Naive B cell (primary cell): ENCODE data around the gene SUCLG2. TPM values are rescaled to one million over a fixed set of nuclear protein-coding genes. Genes with fewer than 3 reads are reported as not detected.

ENCODE experiments used
- ATAC-seq, 2 donors: fragments of 150-1000 bp; cut with Tn5 transposase; 2 replicates each; pipeline ENCODE4 v1.10.0; 2021; ENCODE audit warnings: low read depth in 2 of 2, mild to moderate bottlenecking in 2 of 2, moderate library complexity in 2 of 2
- DNase-seq: peaks from one replicate; pipeline ENCODE4 v3.0.0; 2022
- H3K27ac Mint-ChIP-seq, 6 donors: one replicate each; pipeline ENCODE4 v1.8.0; 2020 to 2022; ENCODE audit warnings: mild to moderate bottlenecking in 6 of 6, mixed read lengths in 6 of 6, moderate library complexity in 5 of 6, inconsistent platforms in 2 of 6
- H3K27me3 Mint-ChIP-seq, 3 donors: one replicate each; pipeline ENCODE4 v1.8.0; 2021 to 2022; ENCODE audit warnings: mixed read lengths in 3 of 3, mild to moderate bottlenecking in 1 of 3
- H3K36me3 Mint-ChIP-seq, 2 donors: one replicate each; pipeline ENCODE4 v1.8.0; 2020 to 2022; ENCODE audit warnings: mixed read lengths in 2 of 2, inconsistent platforms in 1 of 2, mild to moderate bottlenecking in 1 of 2
- H3K4me1 Mint-ChIP-seq, 3 donors: one replicate each; pipeline ENCODE4 v1.8.0; 2020 to 2022; ENCODE audit warnings: mixed read lengths in 3 of 3, inconsistent platforms in 1 of 3, mild to moderate bottlenecking in 1 of 3, moderate library complexity in 1 of 3
- H3K4me3 Mint-ChIP-seq, 8 donors: one replicate each; pipeline ENCODE4 v1.8.0; 2020 to 2022; ENCODE audit warnings: mild to moderate bottlenecking in 8 of 8, mixed read lengths in 8 of 8, moderate library complexity in 8 of 8, inconsistent platforms in 2 of 8
- H3K9me3 Mint-ChIP-seq, 7 donors: one replicate each; pipeline ENCODE4 v1.8.0; 2020 to 2022; ENCODE audit warnings: mixed read lengths in 7 of 7, mild to moderate bottlenecking in 5 of 7, inconsistent platforms in 2 of 7, moderate library complexity in 1 of 7
- polyA plus RNA-seq, 6 donors: library from polyadenylated mRNA; unstranded; fragments of 300-500 nt; fragmentation: Illumina TruSeq; gene quantifications; one replicate each; pipeline ENCODE4 v1.2.3, GENCODE V29; 2021; ENCODE audit warnings: low read depth in 6 of 6

SUCLG2 gene
- polyA plus RNA-seq, 6 donors from 2014 or later, result 49.5 to 94.4 (median 57.9) TPM

DNA sequence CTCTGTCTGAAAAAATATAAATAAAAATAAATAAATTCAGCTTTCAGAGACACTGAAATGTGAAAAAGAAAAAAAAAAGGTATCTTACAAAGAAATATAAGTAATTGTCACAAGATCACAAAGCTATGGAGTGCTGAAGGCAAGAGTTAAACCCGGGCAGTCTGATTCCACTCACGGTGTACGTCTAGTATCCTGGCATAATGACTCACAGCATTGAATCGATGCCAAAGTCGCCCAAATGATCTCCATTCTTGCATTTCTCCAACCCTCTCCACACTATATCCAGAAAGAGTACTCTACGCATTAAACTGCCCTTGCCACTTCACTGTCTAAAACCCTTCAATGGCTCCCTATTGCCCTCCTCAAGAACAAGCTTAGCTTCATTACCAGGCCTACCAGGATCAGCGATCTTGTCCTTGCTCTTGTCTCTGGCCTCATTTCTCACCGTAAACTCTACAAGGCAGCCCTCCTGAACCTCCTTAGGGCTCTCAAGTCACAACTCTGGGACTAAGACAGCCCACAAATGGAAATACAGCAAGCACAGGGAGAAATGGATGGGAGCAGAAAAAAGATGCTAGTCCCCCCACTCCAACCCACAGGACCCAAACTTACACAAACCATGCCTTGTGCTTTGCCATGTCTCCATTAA lies 7.7 kb downstream of the SUCLG2 start:
- ATAC-seq (no peak), DNase-seq (no peak)
- Mint-ChIP-seq H3K27ac (peak overlapping the region in 1 of 6 donors; percentile 16), H3K4me1 (peaks cover 41 to 62% (median 49%) of the 10 kb centered on the region in 3 donors), H3K4me3 (no peak overlapping the region), H3K27me3 (no peaks in the 10 kb centered on the region), H3K9me3 (no peaks in the 10 kb centered on the region), H3K36me3 (peaks cover 0 to 16% of the 10 kb centered on the region in 2 donors)

DNA sequence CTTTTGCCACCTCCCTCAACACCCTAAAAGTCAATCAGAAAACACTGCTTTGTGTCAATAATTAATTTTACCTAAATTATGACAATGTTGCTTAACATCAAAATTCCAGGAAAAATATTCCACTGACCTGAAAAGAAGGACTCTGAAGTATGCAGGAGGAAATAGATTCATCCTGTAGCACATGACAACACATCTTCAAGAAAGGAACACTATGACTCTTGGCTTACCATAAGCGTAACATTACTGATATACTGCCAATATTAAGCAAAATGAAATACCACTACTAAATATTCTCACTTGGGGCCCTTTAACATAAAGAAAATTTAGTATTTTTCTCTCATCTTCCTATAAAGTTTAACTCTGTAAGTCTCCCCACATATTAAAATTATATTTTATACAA lies 9.6 kb downstream of the SUCLG2 start:
- Mint-ChIP-seq H3K4me1 (peaks cover 35 to 61% (median 37%) of the 10 kb centered on the region in 3 donors), H3K4me3 (no peak overlapping the region), H3K27ac (no peak overlapping the region), H3K36me3 (peaks cover 0 to 19% of the 10 kb centered on the region in 2 donors), H3K27me3 (no peaks in the 10 kb centered on the region), H3K9me3 (no peaks in the 10 kb centered on the region)
- DNase-seq (no peak), ATAC-seq (no peak)

DNA sequence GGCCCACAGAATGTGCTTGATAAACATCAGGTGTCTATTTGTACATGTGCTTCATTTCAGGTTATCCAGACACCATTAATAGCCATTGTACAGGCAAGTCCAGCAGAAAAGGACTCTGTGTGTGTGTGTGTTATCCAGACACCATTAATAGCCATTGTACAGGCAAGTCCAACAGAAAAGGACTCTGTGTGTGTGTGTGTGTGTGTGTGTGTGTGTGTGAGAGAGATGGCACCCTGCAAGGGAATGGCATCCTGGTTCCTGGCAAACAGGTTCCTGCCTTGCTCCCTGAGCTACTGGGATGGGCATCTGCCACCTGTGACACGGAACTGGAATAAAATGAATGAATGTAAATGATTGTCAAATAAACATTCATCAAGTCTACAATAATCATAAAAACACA lies 11.7 kb downstream of the SUCLG2 start:
- Mint-ChIP-seq H3K27me3 (no peaks in the 10 kb centered on the region), H3K4me1 (peaks cover 31 to 52% (median 32%) of the 10 kb centered on the region in 3 donors), H3K9me3 (no peaks in the 10 kb centered on the region), H3K27ac (no peak overlapping the region), H3K4me3 (peak overlapping the region in 1 of 8 donors; percentile 40), H3K36me3 (peaks cover 0 to 19% of the 10 kb centered on the region in 2 donors)
- DNase-seq (no peak), ATAC-seq (no peak)

DNA sequence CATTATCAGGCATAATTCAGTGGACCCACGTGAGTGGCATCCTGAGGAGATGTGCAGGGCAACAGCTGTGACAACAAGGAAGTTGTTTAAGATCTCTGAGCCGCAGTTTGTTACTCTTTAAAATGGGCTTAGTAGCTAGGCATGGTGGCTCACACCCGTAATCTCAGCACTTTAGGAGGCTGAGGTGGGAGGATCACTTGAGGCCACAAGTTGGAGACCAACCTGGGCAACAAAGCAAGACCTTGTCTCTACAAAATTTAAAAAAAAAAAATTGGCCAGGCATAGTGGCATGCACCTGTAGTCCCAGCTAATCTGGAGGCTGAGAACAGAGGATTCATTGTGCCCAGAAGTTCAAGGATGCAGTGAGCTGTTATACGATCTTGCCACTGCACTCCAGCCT lies 12.2 kb downstream of the SUCLG2 start:
- no peak for DNase-seq
- Mint-ChIP-seq H3K27me3 (no peaks in the 10 kb centered on the region), H3K27ac (peak overlapping the region in 1 of 6 donors; percentile 15), H3K4me1 (peaks cover 28 to 55% (median 32%) of the 10 kb centered on the region in 3 donors), H3K9me3 (no peaks in the 10 kb centered on the region), H3K4me3 (no peak overlapping the region), H3K36me3 (peaks cover 0 to 19% of the 10 kb centered on the region in 2 donors)
- no peak for ATAC-seq

DNA sequence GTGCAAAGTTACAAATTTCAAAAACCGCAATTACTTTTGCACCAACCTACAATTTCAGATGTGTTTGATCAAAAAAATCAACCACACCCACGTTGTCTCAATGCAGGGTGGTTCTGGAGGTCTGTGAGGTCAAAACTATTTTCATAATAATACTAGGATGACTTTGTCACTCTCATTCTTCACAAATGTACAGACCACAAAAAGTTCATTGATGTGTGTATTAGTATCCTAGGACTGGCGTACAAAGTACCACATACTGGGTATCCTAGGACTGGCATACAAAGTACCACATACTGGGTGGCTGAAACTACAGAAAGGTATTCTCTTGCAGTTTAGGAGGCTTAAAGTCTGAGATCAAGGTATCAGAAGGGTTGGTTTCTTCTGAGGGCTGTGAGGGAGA lies 13.0 kb downstream of the SUCLG2 start:
- Mint-ChIP-seq H3K4me1 (peaks cover 24 to 50% (median 28%) of the 10 kb centered on the region in 3 donors), H3K36me3 (peaks cover 0 to 15% of the 10 kb centered on the region in 2 donors), H3K27ac (no peak overlapping the region), H3K27me3 (no peaks in the 10 kb centered on the region), H3K4me3 (no peak overlapping the region), H3K9me3 (no peaks in the 10 kb centered on the region)
- ATAC-seq (no peak), DNase-seq (no peak)

DNA sequence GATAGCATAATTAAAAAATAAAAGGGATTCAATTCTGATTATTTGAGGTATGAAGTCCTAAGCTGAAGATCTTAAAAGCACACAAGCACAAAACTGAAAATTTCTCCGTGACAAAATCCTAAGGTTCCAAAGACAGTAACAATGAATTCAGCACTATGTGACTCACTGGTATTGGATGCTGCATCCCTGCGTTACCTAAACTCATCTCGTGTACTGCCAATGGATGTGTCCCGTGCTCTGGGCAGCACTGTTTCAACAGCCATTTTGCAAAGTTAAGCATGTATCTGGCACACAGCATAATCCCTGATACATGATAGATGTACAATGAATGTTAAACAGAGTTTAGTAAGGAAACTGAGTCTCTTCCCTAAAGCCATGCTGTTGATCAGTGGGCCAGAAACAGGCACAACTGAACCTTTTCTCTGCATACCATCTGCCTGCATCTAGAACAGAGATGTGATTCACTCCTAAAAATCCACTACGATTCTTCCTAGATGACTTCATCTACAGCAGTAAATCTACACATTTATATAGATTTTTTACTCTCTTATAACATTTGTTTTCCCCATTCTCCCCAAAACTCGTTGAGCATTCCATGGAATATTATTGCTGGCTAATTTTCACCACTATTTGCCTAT lies 14.3 kb downstream of the SUCLG2 start:
- H3K27ac Mint-ChIP-seq, result peak overlapping the region in 1 of 6 donors; percentile 89
- peaks cover 30 to 52% (median 30%) of the 10 kb centered on the region in 3 donors for H3K4me1 Mint-ChIP-seq

DNA sequence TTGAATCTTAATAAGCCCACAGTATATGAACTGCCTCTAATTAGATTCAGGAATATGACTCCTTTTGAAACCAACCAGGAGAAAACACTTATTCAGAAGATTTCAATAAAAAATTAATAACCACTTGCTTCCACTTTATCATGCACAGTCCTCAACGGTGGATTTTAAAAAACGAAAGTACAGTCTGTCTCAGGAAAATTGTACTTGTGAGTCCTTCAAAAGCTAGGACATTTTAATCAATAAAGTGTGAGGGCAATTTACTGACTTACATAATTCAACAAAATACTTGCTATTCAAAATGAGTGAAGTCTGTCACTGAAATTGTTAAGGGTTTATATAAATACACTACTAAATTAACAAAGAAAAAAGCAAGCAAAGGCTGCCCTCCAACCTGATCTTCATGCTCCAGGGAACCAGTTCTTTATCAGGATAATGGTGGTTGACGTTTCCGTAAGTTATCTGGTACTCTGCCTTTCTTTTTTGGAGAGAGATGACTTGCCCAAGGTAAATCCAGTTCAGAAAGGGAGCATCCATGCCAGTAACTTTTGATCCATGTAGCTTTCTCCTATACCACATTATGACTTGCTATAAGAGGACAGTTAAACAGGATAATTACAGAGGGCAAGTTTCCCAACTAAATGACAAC lies 17.0 kb downstream of the SUCLG2 start:
- H3K4me3 Mint-ChIP-seq, result no peak overlapping the region
- peaks cover 0 to 18% of the 10 kb centered on the region in 2 donors for H3K36me3 Mint-ChIP-seq
- ATAC-seq (no peak), DNase-seq (no peak)
- H3K9me3 Mint-ChIP-seq, result no peaks in the 10 kb centered on the region
- peak overlapping the region in 1 of 6 donors; percentile 32 for H3K27ac Mint-ChIP-seq
- H3K27me3 Mint-ChIP-seq, result no peaks in the 10 kb centered on the region
- peaks cover 27 to 52% (median 30%) of the 10 kb centered on the region in 3 donors for H3K4me1 Mint-ChIP-seq

More for the DNA sequence above, 14.3 kb downstream of the SUCLG2 start:
- DNase-seq (no peak), ATAC-seq (no peak)
- Mint-ChIP-seq H3K36me3 (peaks cover 0 to 22% of the 10 kb centered on the region in 2 donors), H3K27me3 (no peaks in the 10 kb centered on the region), H3K9me3 (no peaks in the 10 kb centered on the region), H3K4me3 (no peak overlapping the region)

DNA sequence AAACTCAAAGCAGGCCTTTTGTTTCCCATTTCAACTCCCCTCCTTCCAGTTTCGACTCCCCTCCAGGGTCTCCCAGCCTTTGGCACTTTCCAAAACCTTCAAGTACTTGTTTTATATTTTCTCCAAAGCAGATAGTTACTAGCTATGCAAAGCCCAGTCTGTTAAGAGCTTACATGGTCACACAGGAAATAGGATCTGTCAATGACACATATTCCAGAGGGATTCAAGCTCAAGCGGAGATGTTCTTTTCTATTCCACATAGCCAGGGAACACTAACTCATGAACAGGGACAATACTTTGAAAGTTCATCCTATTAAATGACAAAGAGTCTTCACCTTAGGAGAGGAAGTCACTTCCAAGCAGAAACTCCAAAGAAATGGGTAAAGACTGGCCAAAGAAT lies 18.6 kb downstream of the SUCLG2 start:
- no peaks in the 10 kb centered on the region for H3K9me3 Mint-ChIP-seq
- DNase-seq, result no peak
- peaks cover 0 to 17% of the 10 kb centered on the region in 2 donors for H3K36me3 Mint-ChIP-seq
- peak overlapping the region in 4 of 6 donors; percentile 13 to 74 (median 69) for H3K27ac Mint-ChIP-seq
- ATAC-seq, result no peak
- no peaks in the 10 kb centered on the region for H3K27me3 Mint-ChIP-seq
- H3K4me1 Mint-ChIP-seq, result peaks cover 25 to 53% (median 35%) of the 10 kb centered on the region in 3 donors
- no peak overlapping the region for H3K4me3 Mint-ChIP-seq

DNA sequence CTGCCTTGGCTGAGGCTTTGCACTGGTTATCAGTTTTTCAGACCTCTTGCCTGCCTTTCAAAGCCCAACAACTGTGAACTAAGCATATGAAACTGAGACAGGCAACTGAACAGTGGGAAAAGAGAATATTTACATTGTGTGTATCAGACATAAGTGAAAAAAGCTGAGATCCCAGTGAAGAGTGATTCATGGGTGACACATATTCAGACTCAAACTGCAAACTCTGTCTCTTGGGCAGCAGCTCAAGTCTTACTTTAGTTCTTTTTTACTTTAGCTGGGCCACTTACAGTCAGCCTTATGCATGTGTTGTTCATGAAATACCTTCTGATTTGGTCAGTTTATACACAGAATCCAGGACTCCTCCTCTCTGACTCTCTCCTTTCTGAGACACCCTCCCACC lies 19.2 kb downstream of the SUCLG2 start:
- Mint-ChIP-seq H3K36me3 (peaks cover 0 to 20% of the 10 kb centered on the region in 2 donors), H3K27ac (peak overlapping the region in 1 of 6 donors; percentile 74), H3K4me1 (peaks cover 26 to 53% (median 36%) of the 10 kb centered on the region in 3 donors), H3K4me3 (no peak overlapping the region), H3K27me3 (no peaks in the 10 kb centered on the region), H3K9me3 (no peaks in the 10 kb centered on the region)
- DNase-seq, result no peak
- ATAC-seq, result no peak

DNA sequence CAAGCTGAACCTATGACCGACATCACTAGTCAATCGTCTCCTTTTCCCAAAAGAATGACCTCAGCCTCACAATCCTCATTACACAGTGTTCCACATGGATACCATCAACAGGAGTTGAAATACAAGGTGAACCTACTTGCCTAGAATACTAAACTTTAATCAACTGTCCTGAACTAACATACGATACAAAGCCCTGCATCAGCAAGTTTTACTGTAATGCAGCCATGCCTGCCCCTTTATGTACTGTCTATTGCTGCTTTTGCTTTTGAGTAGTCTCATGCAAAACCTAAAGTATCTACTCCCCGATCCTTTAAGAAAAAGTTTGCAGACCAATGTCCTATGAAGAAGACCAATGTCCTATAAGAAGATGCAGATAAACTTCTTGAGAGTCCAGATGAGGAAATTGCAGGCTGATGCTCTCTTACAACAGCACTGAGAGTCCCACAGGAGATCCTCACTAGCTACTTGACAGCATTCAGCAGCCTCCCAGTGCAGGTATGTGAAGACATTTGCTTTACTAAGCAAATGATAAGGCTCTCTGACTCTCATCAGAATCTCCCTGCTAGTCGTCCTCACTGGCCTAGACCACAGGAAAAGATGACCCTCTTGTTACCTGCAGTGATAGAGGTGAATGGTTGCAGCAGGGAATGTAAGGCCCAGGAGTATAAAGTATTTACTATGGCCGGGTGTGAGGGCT lies 23.6 kb downstream of the SUCLG2 start:
- DNase-seq (no peak), ATAC-seq (no peak)
- H3K4me3 Mint-ChIP-seq, result no peak overlapping the region
- peaks cover 0 to 4% (median 0%) of the 10 kb centered on the region in 7 donors for H3K9me3 Mint-ChIP-seq
- H3K36me3 Mint-ChIP-seq, result peaks cover 18 to 22% of the 10 kb centered on the region in 2 donors
- H3K27ac Mint-ChIP-seq, result peak overlapping the region in 1 of 6 donors; percentile 39
- peaks cover 32 to 67% (median 34%) of the 10 kb centered on the region in 3 donors for H3K4me1 Mint-ChIP-seq
- H3K27me3 Mint-ChIP-seq, result no peaks in the 10 kb centered on the region

DNA sequence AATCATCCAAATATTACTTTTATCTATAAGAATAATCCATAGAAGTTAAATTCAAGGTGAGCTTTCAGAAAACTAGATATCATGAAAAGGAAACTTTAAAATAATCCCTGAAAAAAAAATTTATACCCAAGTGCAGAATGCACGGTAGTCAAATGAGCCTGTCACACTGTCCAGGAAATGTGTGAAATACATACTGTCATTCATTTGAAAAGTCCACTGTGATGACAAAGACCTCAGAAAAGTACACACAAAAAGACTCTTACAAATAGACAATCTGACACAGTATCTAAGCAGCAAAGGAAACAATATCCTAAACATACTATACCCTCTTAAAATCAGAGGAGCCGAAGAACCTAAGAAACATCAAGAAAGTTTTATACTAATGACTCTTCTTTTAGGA lies 29.7 kb downstream of the SUCLG2 start:
- H3K27ac Mint-ChIP-seq, result no peak overlapping the region
- H3K27me3 Mint-ChIP-seq, result no peaks in the 10 kb centered on the region
- peaks cover 19 to 25% of the 10 kb centered on the region in 2 donors for H3K36me3 Mint-ChIP-seq
- H3K9me3 Mint-ChIP-seq, result peaks cover 0 to 4% (median 0%) of the 10 kb centered on the region in 7 donors
- H3K4me3 Mint-ChIP-seq, result no peak overlapping the region
- ATAC-seq, result no peak
- H3K4me1 Mint-ChIP-seq, result peaks cover 35 to 54% (median 40%) of the 10 kb centered on the region in 3 donors
- DNase-seq, result no peak

DNA sequence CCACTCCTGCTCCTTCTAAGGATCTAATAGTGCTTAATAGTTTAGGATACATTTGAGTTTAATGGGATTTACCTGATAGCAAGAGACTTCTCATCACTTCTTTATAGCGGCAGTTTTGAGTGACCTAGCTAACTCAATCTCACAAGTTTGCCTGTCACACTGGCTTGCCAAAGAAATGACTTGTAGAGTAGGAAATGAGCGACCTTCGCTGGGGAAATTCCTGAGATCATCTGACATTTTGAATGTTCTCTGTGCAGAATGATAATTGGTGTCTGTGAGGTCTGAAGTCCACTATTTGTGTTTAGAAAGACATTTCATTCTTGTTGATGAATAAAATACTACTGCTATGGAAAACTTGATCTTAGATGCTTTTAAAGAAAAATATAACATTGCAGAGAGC lies 30.3 kb downstream of the SUCLG2 start:
- no peak for ATAC-seq
- Mint-ChIP-seq H3K9me3 (peaks cover 0 to 4% (median 0%) of the 10 kb centered on the region in 7 donors), H3K27me3 (no peaks in the 10 kb centered on the region), H3K4me3 (no peak overlapping the region), H3K4me1 (peaks cover 31 to 48% (median 40%) of the 10 kb centered on the region in 3 donors), H3K27ac (peak overlapping the region in 2 of 6 donors; percentile 17 to 33), H3K36me3 (peaks cover 25 to 27% of the 10 kb centered on the region in 2 donors)
- no peak for DNase-seq

DNA sequence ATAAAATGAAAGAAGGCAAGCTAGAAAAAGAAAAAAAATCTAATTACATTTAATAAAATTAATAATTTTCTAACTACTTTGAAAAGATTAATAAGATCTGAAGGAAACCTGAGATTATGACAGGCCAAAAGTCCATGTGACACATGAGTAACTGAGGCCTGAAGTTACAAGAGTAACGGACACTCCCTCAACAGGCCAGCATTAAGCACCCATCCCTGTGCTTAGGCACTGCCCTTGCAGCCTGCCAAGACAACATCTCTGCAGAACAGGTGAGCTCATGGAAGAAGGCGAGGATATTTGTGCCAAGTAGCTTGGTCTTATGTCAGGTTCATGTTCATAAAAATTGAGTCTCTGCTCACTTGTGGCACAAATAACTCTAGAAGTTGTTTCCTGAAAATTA lies 31.8 kb downstream of the SUCLG2 start:
- Mint-ChIP-seq H3K4me1 (peaks cover 34 to 37% (median 35%) of the 10 kb centered on the region in 3 donors), H3K36me3 (peaks cover 17 to 19% of the 10 kb centered on the region in 2 donors), H3K9me3 (peaks cover 0 to 4% (median 0%) of the 10 kb centered on the region in 7 donors), H3K27me3 (no peaks in the 10 kb centered on the region), H3K27ac (no peak overlapping the region), H3K4me3 (no peak overlapping the region)
- DNase-seq (no peak), ATAC-seq (no peak)
